Measurements from ENCODE around the gene NHERF1. TPM values are rescaled to one million over a fixed set of nuclear protein-coding genes. Genes with fewer than 3 reads are reported as not detected.

Gene NHERF1
- total RNA-seq, 1 experiment from 2014 or later = 90.8 TPM

DNA sequence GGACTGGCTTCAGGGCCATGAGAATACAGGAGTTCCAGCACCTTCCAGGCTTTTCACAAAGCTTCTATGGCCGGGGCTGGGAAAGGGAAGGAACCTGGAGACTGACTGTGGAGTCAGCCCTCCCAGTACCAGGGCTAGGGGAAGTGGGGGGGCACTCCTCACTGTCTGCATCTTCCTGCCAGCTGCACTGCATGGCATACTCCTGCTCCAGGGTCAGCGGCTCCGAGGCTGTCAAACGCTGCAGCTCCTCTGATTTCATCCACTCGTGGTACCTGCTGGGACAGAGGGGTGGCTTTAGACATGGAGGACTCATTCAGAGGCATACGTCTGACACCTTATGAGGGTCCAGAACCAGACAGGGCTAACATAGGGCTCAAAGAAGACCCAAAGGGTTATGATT, 25.0 kb downstream of the NHERF1 start:
- Histone ChIP-seq H3K27ac (ENCODE audit: low read length) (peak overlapping the region; percentile 8; the same call in 1 of the 2 replicates), H3K36me3 (ENCODE audit: control insufficient read depth, insufficient read depth, low read length) (peaks cover 9% of the 10 kb centered on the region; the same call in 1 of the 2 replicates), H3K27me3 (ENCODE audit: control insufficient read depth, insufficient read depth, low read length) (no peaks in the 10 kb centered on the region), H3K4me1 (ENCODE audit: control insufficient read depth, insufficient read depth, low read length) (peaks cover 38% of the 10 kb centered on the region), H3K4me3 (ENCODE audit: low read depth in 2 of 2, low read length in 2 of 2) (no peak overlapping the region), H3K9me3 (ENCODE audit: control insufficient read depth, insufficient read depth, low read depth, low read length) (no peaks in the 10 kb centered on the region)
- no peak for TF ChIP-seq SIN3A (IDR thresholded peaks at IDR 0.05; ENCODE audit: borderline replicate concordance, insufficient read depth, low read depth, low read length)
- TF ChIP-seq, protein P1, sequence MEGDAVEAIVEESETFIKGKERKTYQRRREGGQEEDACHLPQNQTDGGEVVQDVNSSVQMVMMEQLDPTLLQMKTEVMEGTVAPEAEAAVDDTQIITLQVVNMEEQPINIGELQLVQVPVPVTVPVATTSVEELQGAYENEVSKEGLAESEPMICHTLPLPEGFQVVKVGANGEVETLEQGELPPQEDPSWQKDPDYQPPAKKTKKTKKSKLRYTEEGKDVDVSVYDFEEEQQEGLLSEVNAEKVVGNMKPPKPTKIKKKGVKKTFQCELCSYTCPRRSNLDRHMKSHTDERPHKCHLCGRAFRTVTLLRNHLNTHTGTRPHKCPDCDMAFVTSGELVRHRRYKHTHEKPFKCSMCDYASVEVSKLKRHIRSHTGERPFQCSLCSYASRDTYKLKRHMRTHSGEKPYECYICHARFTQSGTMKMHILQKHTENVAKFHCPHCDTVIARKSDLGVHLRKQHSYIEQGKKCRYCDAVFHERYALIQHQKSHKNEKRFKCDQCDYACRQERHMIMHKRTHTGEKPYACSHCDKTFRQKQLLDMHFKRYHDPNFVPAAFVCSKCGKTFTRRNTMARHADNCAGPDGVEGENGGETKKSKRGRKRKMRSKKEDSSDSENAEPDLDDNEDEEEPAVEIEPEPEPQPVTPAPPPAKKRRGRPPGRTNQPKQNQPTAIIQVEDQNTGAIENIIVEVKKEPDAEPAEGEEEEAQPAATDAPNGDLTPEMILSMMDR (IDR thresholded peaks at IDR 0.05) = no peak
- TF ChIP-seq POLR2AphosphoS5 (IDR thresholded peaks at IDR 0.05; ENCODE audit: low read depth, low read length) = no peak
- TF ChIP-seq, protein P2, sequence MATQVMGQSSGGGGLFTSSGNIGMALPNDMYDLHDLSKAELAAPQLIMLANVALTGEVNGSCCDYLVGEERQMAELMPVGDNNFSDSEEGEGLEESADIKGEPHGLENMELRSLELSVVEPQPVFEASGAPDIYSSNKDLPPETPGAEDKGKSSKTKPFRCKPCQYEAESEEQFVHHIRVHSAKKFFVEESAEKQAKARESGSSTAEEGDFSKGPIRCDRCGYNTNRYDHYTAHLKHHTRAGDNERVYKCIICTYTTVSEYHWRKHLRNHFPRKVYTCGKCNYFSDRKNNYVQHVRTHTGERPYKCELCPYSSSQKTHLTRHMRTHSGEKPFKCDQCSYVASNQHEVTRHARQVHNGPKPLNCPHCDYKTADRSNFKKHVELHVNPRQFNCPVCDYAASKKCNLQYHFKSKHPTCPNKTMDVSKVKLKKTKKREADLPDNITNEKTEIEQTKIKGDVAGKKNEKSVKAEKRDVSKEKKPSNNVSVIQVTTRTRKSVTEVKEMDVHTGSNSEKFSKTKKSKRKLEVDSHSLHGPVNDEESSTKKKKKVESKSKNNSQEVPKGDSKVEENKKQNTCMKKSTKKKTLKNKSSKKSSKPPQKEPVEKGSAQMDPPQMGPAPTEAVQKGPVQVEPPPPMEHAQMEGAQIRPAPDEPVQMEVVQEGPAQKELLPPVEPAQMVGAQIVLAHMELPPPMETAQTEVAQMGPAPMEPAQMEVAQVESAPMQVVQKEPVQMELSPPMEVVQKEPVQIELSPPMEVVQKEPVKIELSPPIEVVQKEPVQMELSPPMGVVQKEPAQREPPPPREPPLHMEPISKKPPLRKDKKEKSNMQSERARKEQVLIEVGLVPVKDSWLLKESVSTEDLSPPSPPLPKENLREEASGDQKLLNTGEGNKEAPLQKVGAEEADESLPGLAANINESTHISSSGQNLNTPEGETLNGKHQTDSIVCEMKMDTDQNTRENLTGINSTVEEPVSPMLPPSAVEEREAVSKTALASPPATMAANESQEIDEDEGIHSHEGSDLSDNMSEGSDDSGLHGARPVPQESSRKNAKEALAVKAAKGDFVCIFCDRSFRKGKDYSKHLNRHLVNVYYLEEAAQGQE (IDR thresholded peaks at IDR 0.05; ENCODE audit: insufficient read depth in 1 of 2, low read depth in 2 of 2, low read length in 1 of 2) = no peak
- no peak for TF ChIP-seq TCF7L2 (IDR thresholded peaks at IDR 0.05; ENCODE audit: low read depth, low read length)
- DNase-seq (ENCODE audit: low read depth, low spot score) = no peak
- intact Hi-C loops (cut with micrococcal nuclease; ENCODE audit: unreplicated experiment) = no loop called here
- in situ Hi-C loops (cut with HindIII; ENCODE audit: low pct_unique_long_range_greater_than_20kb, low sequenced_read_pairs) = no loop called here
- POLR2A ChIA-PET = no interaction called here
- no TSS peak for BruUV-seq (replicated peaks)
- ATAC-seq = no peak
- CTCF ChIA-PET = no interaction called here

DNA sequence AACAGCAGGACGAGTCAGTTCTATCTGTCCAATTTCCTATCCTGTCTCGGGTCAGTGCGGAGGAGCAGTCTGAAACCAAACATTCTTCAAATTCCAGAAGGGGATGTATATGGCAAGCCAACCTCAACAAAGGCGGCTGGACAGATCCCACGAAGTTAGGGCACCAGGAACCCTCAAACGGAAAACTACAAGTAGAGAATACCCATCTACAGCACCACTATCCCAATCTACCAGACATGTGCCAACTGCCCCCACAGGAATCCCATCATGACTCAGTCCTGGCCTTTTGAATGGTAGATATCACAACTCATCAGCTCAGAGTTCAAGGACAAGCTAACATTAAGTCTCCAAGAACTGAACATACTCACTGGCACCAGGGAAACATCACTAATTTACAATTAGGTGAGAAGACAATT, 25.5 kb downstream of the NHERF1 start:
- Histone ChIP-seq H3K27me3 (ENCODE audit: control insufficient read depth, insufficient read depth, low read length) (no peaks in the 10 kb centered on the region), H3K36me3 (ENCODE audit: control insufficient read depth, insufficient read depth, low read length) (peaks cover 9% of the 10 kb centered on the region; the same call in 1 of the 2 replicates), H3K4me3 (ENCODE audit: low read depth in 2 of 2, low read length in 2 of 2) (no peak overlapping the region), H3K27ac (ENCODE audit: low read length) (peak overlapping the region; percentile 8; the same call in 1 of the 2 replicates), H3K4me1 (ENCODE audit: control insufficient read depth, insufficient read depth, low read length) (peaks cover 34% of the 10 kb centered on the region), H3K9me3 (ENCODE audit: control insufficient read depth, insufficient read depth, low read depth, low read length) (no peaks in the 10 kb centered on the region)
- ATAC-seq = no peak
- BruUV-seq (replicated peaks) = no TSS peak
- no peak for DNase-seq (ENCODE audit: low read depth, low spot score)
- ChIA-PET POLR2A (interaction anchor here (0.5 to 0.7 kb wide), 4 partner anchors 18 to 1765 kb away, joined by 5 to 9 read pairs (median 8); no protein-coding TSS in a partner anchor), CTCF (interaction anchor here (0.6 kb wide), 1 partner anchor 72 kb away, joined by 4 read pairs; no protein-coding TSS in a partner anchor)
- intact Hi-C loops (cut with micrococcal nuclease; ENCODE audit: unreplicated experiment) (no loop called here), in situ Hi-C loops (cut with HindIII; ENCODE audit: low pct_unique_long_range_greater_than_20kb, low sequenced_read_pairs) (no loop called here)
- TF ChIP-seq TCF7L2 (IDR thresholded peaks at IDR 0.05; ENCODE audit: low read depth, low read length) (no peak), SIN3A (IDR thresholded peaks at IDR 0.05; ENCODE audit: borderline replicate concordance, insufficient read depth, low read depth, low read length) (no peak), POLR2AphosphoS5 (IDR thresholded peaks at IDR 0.05; ENCODE audit: low read depth, low read length) (no peak)
- TF ChIP-seq, protein P1 (IDR thresholded peaks at IDR 0.05) = no peak
- TF ChIP-seq, protein P2 (IDR thresholded peaks at IDR 0.05; ENCODE audit: insufficient read depth in 1 of 2, low read depth in 2 of 2, low read length in 1 of 2) = no peak
